OCI-LY3 (cell line): Measurements from ENCODE around the gene FBXO22.
"Not testable (repeated sequence)": the region's sequence is repeated elsewhere in the genome, so short reads cannot be mapped to it uniquely, and the experiment has no call there.

Experiments
- H2AFZ ChIP-seq: fragments of 200-600, 300-600 bp; shearing (Covaris generic); 2 replicates; pipeline ENCODE4 v1.6.0; 2014; ENCODE audit warnings: antibody characterized with exemption, low read depth, low read length
- H3K27ac ChIP-seq: fragments of 200-600, 300-600 bp; sonication (generic); 2 replicates; pipeline ENCODE4 v1.5.1; 2014; ENCODE audit warnings: mild to moderate bottlenecking, low read length, moderate library complexity, mixed read lengths
- H3K27me3 ChIP-seq: fragments of 200-600, 300-600 bp; sonication (generic); 2 replicates; pipeline ENCODE4 v1.6.1; 2014; ENCODE audit warnings: low read depth, low read length, mixed read lengths
- H3K36me3 ChIP-seq: fragments of 200-600, 300-600 bp; sonication (generic); replicated peaks from 2 replicates; pipeline ENCODE3; 2014; ENCODE audit warnings: low read depth, low read length, mixed read lengths
- H3K4me1 ChIP-seq: fragments of 300-600, 200-600 bp; sonication (generic); 2 replicates; pipeline ENCODE4 v1.6.1; 2014; ENCODE audit warnings: low read length, mixed read lengths
- H3K4me2 ChIP-seq: fragments of 200-600, 300-600 bp; sonication (generic); 2 replicates; pipeline ENCODE4 v1.6.1; 2014; ENCODE audit warnings: low read length, mixed read lengths
- H3K4me3 ChIP-seq: fragments of 300-600, 200-600 bp; sonication (generic); 2 replicates; pipeline ENCODE4 v1.5.1; 2014; ENCODE audit warnings: antibody characterized with exemption, mild to moderate bottlenecking, low read length, moderate library complexity
- H3K79me2 ChIP-seq: fragments of 300-600, 200-600 bp; shearing (Covaris generic); 2 replicates; pipeline ENCODE4 v1.6.1; 2014; ENCODE audit warnings: mild to moderate bottlenecking, low read length, mixed read lengths
- H3K9ac ChIP-seq: fragments of 300-600, 200-600 bp; shearing (Covaris generic); 2 replicates; pipeline ENCODE4 v1.6.0; 2014; ENCODE audit warnings: mild to moderate bottlenecking, low read length, moderate library complexity
- H3K9me3 ChIP-seq: fragments of 200-600, 300-600 bp; shearing (Covaris generic); 2 replicates; pipeline ENCODE4 v1.6.1; 2014; ENCODE audit warnings: low read length, mixed read lengths; ENCODE audit not compliant: insufficient read depth
- H4K20me1 ChIP-seq: fragments of 200-600, 300-600 bp; sonication (generic); 2 replicates; pipeline ENCODE4 v1.6.1; 2016; ENCODE audit warnings: low read length, mixed read lengths; ENCODE audit not compliant: insufficient read depth
- CTCF ChIP-seq: fragments of 200-600, 300-600 bp; sonication (generic); IDR thresholded peaks from 2 replicates; pipeline ENCODE4 v1.5.1; 2014; ENCODE audit warnings: antibody characterized with exemption, low read length, low read depth
- EZH2phosphoT487 ChIP-seq: fragments of 200-600 bp; shearing (Covaris generic); IDR thresholded peaks from 2 replicates; pipeline ENCODE4 v1.6.1; 2018; ENCODE audit warnings: antibody characterized with exemption, mixed run types, low read depth

FBXO22 gene

GRCh38 chr15:75895731-75896130 lies 7.9 kb upstream of the FBXO22 start:
- Histone ChIP-seq H3K9me3 (no peaks in the 10 kb centered on the region), H3K4me1 (no peaks in the 10 kb centered on the region), H3K79me2 (no peaks in the 10 kb centered on the region), H4K20me1 (no peaks in the 10 kb centered on the region), H3K4me2 (no peak overlapping the region), H2AFZ (no peak overlapping the region), H3K9ac (no peak overlapping the region), H3K27ac (no peak overlapping the region), H3K36me3 (peaks cover 1% of the 10 kb centered on the region), H3K27me3 (no peaks in the 10 kb centered on the region), H3K4me3 (no peak overlapping the region)
- TF ChIP-seq EZH2phosphoT487 (no peak), CTCF (no peak)

GRCh38 chr15:75900577-75900976 lies 3.1 kb upstream of the FBXO22 start:
- no peaks in the 10 kb centered on the region for H3K9me3 ChIP-seq
- TF ChIP-seq CTCF (no peak), EZH2phosphoT487 (no peak)
- no peak overlapping the region for H3K4me3 ChIP-seq
- H3K4me1 ChIP-seq: peaks cover 11% of the 10 kb centered on the region
- no peak overlapping the region for H3K4me2 ChIP-seq
- no peak overlapping the region for H3K27ac ChIP-seq
- H3K9ac ChIP-seq: no peak overlapping the region
- no peaks in the 10 kb centered on the region for H4K20me1 ChIP-seq
- H2AFZ ChIP-seq: no peak overlapping the region
- H3K79me2 ChIP-seq: peaks cover 18% of the 10 kb centered on the region
- H3K27me3 ChIP-seq: no peaks in the 10 kb centered on the region
- peaks cover 5% of the 10 kb centered on the region for H3K36me3 ChIP-seq

- Histone ChIP-seq H3K79me2 (peaks cover 32% of the 10 kb centered on the region), H3K27me3 (no peaks in the 10 kb centered on the region), H3K27ac (no peak overlapping the region), H3K36me3 (peaks cover 10% of the 10 kb centered on the region), H3K4me2 (no peak overlapping the region), H3K9me3 (no peaks in the 10 kb centered on the region), H3K4me3 (no peak overlapping the region), H4K20me1 (no peaks in the 10 kb centered on the region), H3K4me1 (peaks cover 11% of the 10 kb centered on the region), H2AFZ (no peak overlapping the region), H3K9ac (no peak overlapping the region)
- TF ChIP-seq EZH2phosphoT487: no peak
- TF ChIP-seq CTCF: no peak
Measured at GRCh38 chr15:75902129-75902557, 1.5 kb upstream of the FBXO22 start.

- Histone ChIP-seq H3K9me3 (no peaks in the 10 kb centered on the region), H3K36me3 (peaks cover 22% of the 10 kb centered on the region), H3K27ac (no peak overlapping the region), H3K4me3 (no peak overlapping the region), H4K20me1 (peaks cover 10% of the 10 kb centered on the region; the same call in 1 of the 2 replicates), H3K9ac (no peak overlapping the region), H2AFZ (no peak overlapping the region), H3K4me1 (peaks cover 11% of the 10 kb centered on the region), H3K4me2 (no peak overlapping the region), H3K27me3 (no peaks in the 10 kb centered on the region), H3K79me2 (peaks cover 57% of the 10 kb centered on the region)
- TF ChIP-seq CTCF (no peak), EZH2phosphoT487 (no peak)
Measured at GRCh38 chr15:75905231-75905630, 1.6 kb downstream of the FBXO22 start.

DNA sequence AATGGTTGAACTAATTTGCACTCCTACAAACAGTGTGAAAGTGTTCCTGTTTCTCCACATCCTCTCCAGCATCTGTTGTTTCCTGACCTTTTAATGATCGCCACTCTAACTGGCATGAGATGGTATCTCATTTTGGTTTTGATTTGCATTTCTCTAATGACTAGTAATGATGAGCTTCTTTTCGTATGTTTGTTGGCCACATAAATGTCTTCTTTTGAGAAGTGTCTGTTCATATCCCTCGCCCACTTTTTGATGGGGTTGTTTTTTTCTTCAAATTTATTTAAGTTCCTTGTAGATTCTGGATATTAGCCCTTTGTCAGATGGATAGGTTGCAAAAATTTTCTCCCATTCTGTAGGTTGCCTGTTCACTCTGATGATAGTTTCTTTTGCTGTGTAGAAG lies 6.7 kb downstream of the FBXO22 start:
- H3K9me3 ChIP-seq, H3K27ac ChIP-seq, H3K4me3 ChIP-seq, H3K4me1 ChIP-seq, H2AFZ ChIP-seq, H3K27me3 ChIP-seq, H3K4me2 ChIP-seq, H3K9ac ChIP-seq: not testable (repeated sequence)
- Histone ChIP-seq H3K79me2 (peaks cover 81% of the 10 kb centered on the region), H4K20me1 (peaks cover 19% of the 10 kb centered on the region; the same call in 1 of the 2 replicates), H3K36me3 (peaks cover 37% of the 10 kb centered on the region)
